GM12864 (cell line): Measurements from ENCODE around the gene DIP2C.

ENCODE experiments used
- DNase-seq: peaks from one replicate; pipeline ENCODE4 v3.0.0-alpha.2; 2011; ENCODE audit warnings: low read depth
- H3K4me3 ChIP-seq: 2 replicates; pipeline ENCODE4 v1.5.1; 2011; ENCODE audit warnings: mild to moderate bottlenecking, low read depth, low read length, control low read depth
- CTCF ChIP-seq: IDR thresholded peaks from 2 replicates; pipeline ENCODE4 v1.5.1; 2011; ENCODE audit warnings: low read depth, mild to moderate bottlenecking, moderate library complexity, low read length, control low read depth, inconsistent platforms; ENCODE audit errors: missing control alignments

Gene DIP2C

DNA sequence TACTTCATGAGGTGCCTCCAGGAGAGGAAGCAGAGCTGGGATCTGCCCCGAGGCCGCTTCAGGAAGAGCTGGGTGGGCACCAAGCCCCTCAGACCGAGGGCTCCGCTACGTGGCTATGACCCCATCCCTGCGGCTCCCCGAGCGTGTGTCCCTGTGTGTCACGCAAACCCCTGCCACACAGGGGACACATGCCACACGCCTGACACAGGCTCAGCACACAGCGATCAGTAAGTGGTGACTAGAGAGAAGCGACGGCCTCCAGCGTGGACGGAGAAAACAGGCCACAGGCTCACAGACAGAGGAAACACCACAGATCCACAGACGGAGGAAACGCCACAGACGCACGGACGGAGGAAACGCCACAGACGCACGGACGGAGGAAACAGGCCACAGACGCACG is 18.5 kb downstream of the DIP2C start:
- DNase-seq: no peak
- no peak for TF ChIP-seq CTCF
- H3K4me3 ChIP-seq: no peak overlapping the region

- TF ChIP-seq CTCF: no peak
- DNase-seq: no peak
These were observed 19.4 kb downstream of the DIP2C start for GRCh38 chr10:670038-670437.

DNA sequence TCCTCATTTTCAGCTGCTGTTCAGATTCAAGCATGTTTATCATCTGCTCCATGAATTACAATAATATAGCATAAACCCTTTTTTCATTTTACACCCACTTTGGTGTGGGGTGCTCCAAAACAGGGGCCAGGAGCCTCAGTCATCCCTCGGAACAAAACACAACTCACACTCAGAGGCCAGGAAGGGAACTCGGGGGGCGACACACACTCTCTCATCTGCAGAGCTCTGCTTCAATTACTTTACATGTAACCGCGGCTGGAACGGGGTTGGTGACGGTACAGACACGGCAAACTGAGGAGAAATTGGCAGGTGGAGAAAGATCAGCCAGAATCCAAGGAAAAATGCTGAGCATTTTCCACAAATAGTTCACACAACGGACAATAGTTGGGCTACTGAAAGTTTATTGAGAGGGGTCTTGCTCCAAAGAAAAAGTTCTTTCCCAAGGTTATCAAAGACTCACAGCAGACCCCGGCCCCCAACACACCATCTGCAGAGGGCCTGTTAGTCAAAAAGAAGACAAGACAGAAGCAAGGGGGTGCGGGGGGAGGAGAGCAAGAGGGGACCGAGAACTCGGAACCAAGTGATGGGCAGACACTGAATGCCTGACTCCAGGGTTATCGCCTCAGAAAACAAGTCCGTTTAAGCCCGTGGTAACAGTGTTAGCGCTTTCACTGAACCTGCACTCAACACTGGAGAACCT is 20.5 kb downstream of the DIP2C start:
- no peak for DNase-seq
- TF ChIP-seq CTCF: no peak
- no peak overlapping the region for H3K4me3 ChIP-seq

More at GRCh38 chr10:670038-670437, 19.4 kb downstream of the DIP2C start:
- H3K4me3 ChIP-seq: no peak overlapping the region

GRCh38 chr10:667602-668143 is 21.8 kb downstream of the DIP2C start:
- no peak for DNase-seq
- H3K4me3 ChIP-seq: no peak overlapping the region

DNA sequence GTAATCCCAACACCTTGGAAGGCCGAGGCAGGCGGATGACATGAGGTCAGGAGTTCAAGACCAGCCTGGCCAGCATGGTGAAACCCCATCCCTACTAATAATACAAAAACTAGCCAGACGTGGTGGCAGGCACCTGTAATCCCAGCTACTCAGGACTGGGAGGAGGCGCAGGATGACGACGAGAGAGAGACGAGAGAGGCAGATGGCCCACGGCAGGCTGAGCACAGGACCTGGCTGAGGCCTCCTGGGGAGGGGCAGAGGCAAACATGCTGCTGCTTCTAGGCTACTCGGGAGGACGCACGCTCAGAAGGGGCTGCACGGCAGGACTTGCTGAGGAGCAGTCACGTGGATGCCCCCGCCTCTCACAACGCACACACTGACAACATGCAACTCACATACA is 22.4 kb downstream of the DIP2C start:
- no peak for DNase-seq
- TF ChIP-seq CTCF: no peak

More at GRCh38 chr10:667602-668143, 21.8 kb downstream of the DIP2C start:
- no peak for TF ChIP-seq CTCF

GRCh38 chr10:666237-667012 is 23.0 kb downstream of the DIP2C start:
- no peak for TF ChIP-seq CTCF
- no peak for DNase-seq
- H3K4me3 ChIP-seq: no peak overlapping the region

More for the DNA sequence above, 22.4 kb downstream of the DIP2C start:
- no peak overlapping the region for H3K4me3 ChIP-seq
